ENCODE results near the gene ERLEC1. TPM values are rescaled to one million over a fixed set of nuclear protein-coding genes. Genes with fewer than 3 reads are reported as not detected.

The ERLEC1 gene
- total RNA-seq, 1 donor from 2014 or later: 54.2 TPM

- peaks cover 5% of the 10 kb centered on the region for H3K36me3 Mint-ChIP-seq (ENCODE audit: low read depth, unreplicated experiment)
- H3K9ac ChIP-seq (ENCODE audit: low read length): no peak overlapping the region
These were observed 80.3 kb downstream of the ERLEC1 start for GRCh38 chr2:53867169-53867568.

GRCh38 chr2:53867773-53868172 is 80.9 kb downstream of the ERLEC1 start:
- no peak overlapping the region for H3K27ac ChIP-seq (ENCODE audit: low read depth, low read length)
- FAIRE-seq: no peak
- no peak for DNase-seq (ENCODE audit: low read depth)
- Mint-ChIP-seq H3K27me3 (ENCODE audit: low read depth, unreplicated experiment) (no peaks in the 10 kb centered on the region), H3K4me1 (ENCODE audit: low read depth, unreplicated experiment) (no peaks in the 10 kb centered on the region), H3K9me3 (ENCODE audit: unreplicated experiment) (no peaks in the 10 kb centered on the region), H3K36me3 (ENCODE audit: low read depth, unreplicated experiment) (peaks cover 5% of the 10 kb centered on the region), H3K27ac (ENCODE audit: unreplicated experiment) (no peak overlapping the region), H3K4me3 (ENCODE audit: unreplicated experiment) (no peak overlapping the region)
- no peaks in the 10 kb centered on the region for H3K9me3 ChIP-seq (ENCODE audit: insufficient read depth, low read depth, low read length)
- H3K4me3 ChIP-seq (ENCODE audit: insufficient read depth, low read depth, low read length): no peak overlapping the region
- peaks cover 44% of the 10 kb centered on the region for H3K36me3 ChIP-seq (ENCODE audit: insufficient read depth, low read length)
- H4K20me1 ChIP-seq (ENCODE audit: insufficient read depth, low read length): peaks cover 6% of the 10 kb centered on the region
- no peaks in the 10 kb centered on the region for H3K79me2 ChIP-seq (ENCODE audit: insufficient read depth, low read length)
- H3K27me3 ChIP-seq (ENCODE audit: insufficient read depth, low read length): no peaks in the 10 kb centered on the region
- no peak overlapping the region for H3K4me2 ChIP-seq (ENCODE audit: low read length)
- TF ChIP-seq EZH2 (IDR thresholded peaks at IDR 0.05; ENCODE audit: insufficient read depth, low read length) (no peak), CTCF (IDR thresholded peaks at IDR 0.05; ENCODE audit: insufficient read depth, low read depth, low read length) (no peak)
- no peaks in the 10 kb centered on the region for H3K4me1 ChIP-seq (ENCODE audit: insufficient read depth, low read length)
- H3K9ac ChIP-seq (ENCODE audit: low read length): no peak overlapping the region
- no peak overlapping the region for H2AFZ ChIP-seq (ENCODE audit: low read depth, low read length)

More at GRCh38 chr2:53867169-53867568, 80.3 kb downstream of the ERLEC1 start:
- no peak overlapping the region for H3K4me2 ChIP-seq (ENCODE audit: low read length)
- no peaks in the 10 kb centered on the region for H3K4me1 ChIP-seq (ENCODE audit: insufficient read depth, low read length)
- H3K27me3 ChIP-seq (ENCODE audit: insufficient read depth, low read length): no peaks in the 10 kb centered on the region
- H3K27ac ChIP-seq (ENCODE audit: low read depth, low read length): no peak overlapping the region
- H4K20me1 ChIP-seq (ENCODE audit: insufficient read depth, low read length): peaks cover 9% of the 10 kb centered on the region
- FAIRE-seq (no peak), DNase-seq (ENCODE audit: low read depth) (no peak)
- no peaks in the 10 kb centered on the region for H3K9me3 ChIP-seq (ENCODE audit: insufficient read depth, low read depth, low read length)
- Mint-ChIP-seq H3K27ac (ENCODE audit: unreplicated experiment) (no peak overlapping the region), H3K4me1 (ENCODE audit: low read depth, unreplicated experiment) (no peaks in the 10 kb centered on the region), H3K4me3 (ENCODE audit: unreplicated experiment) (no peak overlapping the region), H3K9me3 (ENCODE audit: unreplicated experiment) (no peaks in the 10 kb centered on the region), H3K27me3 (ENCODE audit: low read depth, unreplicated experiment) (no peaks in the 10 kb centered on the region)
- TF ChIP-seq EZH2 (IDR thresholded peaks at IDR 0.05; ENCODE audit: insufficient read depth, low read length) (no peak), CTCF (IDR thresholded peaks at IDR 0.05; ENCODE audit: insufficient read depth, low read depth, low read length) (no peak)
- no peak overlapping the region for H3K4me3 ChIP-seq (ENCODE audit: insufficient read depth, low read depth, low read length)
- H3K36me3 ChIP-seq (ENCODE audit: insufficient read depth, low read length): peaks cover 42% of the 10 kb centered on the region
- H2AFZ ChIP-seq (ENCODE audit: low read depth, low read length): no peak overlapping the region
- no peaks in the 10 kb centered on the region for H3K79me2 ChIP-seq (ENCODE audit: insufficient read depth, low read length)

Small RNA genes lying within 50 kb of the gene (microRNA-seq; reads per million reads assigned to microRNA genes)
- 1.1 reads per million for gene MIR3682

Other genes with a start within 250 kb of the ERLEC1 start
- 3.1 and 3.6 TPM in 2 replicates for gene CHAC2, start 19.2 kb upstream of the ERLEC1 start, total RNA-seq
- gene ASB3, start 91 bp upstream of the ERLEC1 start, total RNA-seq: 24.6 and 26.4 TPM in 2 replicates
- gene GPR75, start 72.9 kb downstream of the ERLEC1 start, total RNA-seq: 4.0 and 5.0 TPM in 2 replicates
- 101 and 110 TPM in 2 replicates for gene PSME4, start 183.9 kb downstream of the ERLEC1 start, total RNA-seq

All from astrocyte (in vitro differentiated cells and primary cell).